Mesenchymal stem cell (in vitro differentiated cells and primary cell): ENCODE measurements around the gene MROH2B. TPM values are rescaled to one million over a fixed set of nuclear protein-coding genes. Genes with fewer than 3 reads are reported as not detected.
A peak's percentile ranks its signal among the peaks of the same experiment; 100 is the strongest.

Experiments
- DNase-seq: peaks from one replicate; pipeline ENCODE4 v3.0.0-alpha.2; 2013
- H2AFZ ChIP-seq: one replicate; pipeline ENCODE4 v1.6.1; 2013; ENCODE audit warnings: low read depth, mild to moderate bottlenecking, control low read depth, inconsistent platforms, low read length, moderate library complexity
- H2AK5ac ChIP-seq: 2 replicates; pipeline ENCODE4 v1.6.1; 2013; ENCODE audit warnings: low read length, moderate library complexity, mild to moderate bottlenecking, inconsistent platforms; ENCODE audit not compliant: severe bottlenecking
- H2BK120ac ChIP-seq: one replicate; pipeline ENCODE4 v1.6.1; 2013; ENCODE audit warnings: low read depth, mild to moderate bottlenecking, inconsistent platforms, low read length, moderate library complexity
- H2BK12ac ChIP-seq, 2 experiments: one replicate each; pipeline ENCODE4 v1.6.1; 2013; ENCODE audit warnings: inconsistent platforms in 2 of 2, low read length in 2 of 2, mild to moderate bottlenecking in 2 of 2, moderate library complexity in 2 of 2, control low read depth in 1 of 2
- H2BK15ac ChIP-seq: one replicate; pipeline ENCODE4 v1.6.1; 2013; ENCODE audit warnings: mild to moderate bottlenecking, low read depth, inconsistent platforms; ENCODE audit not compliant: poor library complexity, severe bottlenecking
- H2BK5ac ChIP-seq: 2 replicates; pipeline ENCODE4 v1.6.1; 2013; ENCODE audit warnings: low read depth, mild to moderate bottlenecking, low read length, control low read depth, inconsistent platforms; ENCODE audit not compliant: poor library complexity, severe bottlenecking
- H3K14ac ChIP-seq, 2 experiments: one replicate each; pipeline ENCODE4 v1.6.1; 2013; ENCODE audit warnings: inconsistent platforms in 2 of 2, low read length in 2 of 2, control low read depth in 1 of 2, mild to moderate bottlenecking in 1 of 2, moderate library complexity in 1 of 2
- H3K18ac ChIP-seq, 2 experiments: one replicate each; pipeline ENCODE4 v1.6.1; 2013; ENCODE audit warnings: inconsistent platforms in 2 of 2, low read length in 2 of 2, control low read depth in 1 of 2, low read depth in 1 of 2, mild to moderate bottlenecking in 1 of 2
- H3K23ac ChIP-seq, 2 experiments: one replicate each; pipeline ENCODE4 v1.6.1; 2013; ENCODE audit warnings: inconsistent platforms in 2 of 2, low read length in 2 of 2, mild to moderate bottlenecking in 2 of 2, moderate library complexity in 2 of 2, control low read depth in 1 of 2
- H3K27ac ChIP-seq: 2 replicates; pipeline ENCODE4 v1.5.1; 2013; ENCODE audit warnings: mild to moderate bottlenecking, moderate library complexity, low read length, control low read depth, inconsistent platforms; ENCODE audit not compliant: poor library complexity, severe bottlenecking
- H3K27me3 ChIP-seq, 2 experiments: 2 replicates each; pipeline versions ENCODE4 v1.6.1 to v1.7.0; 2013; ENCODE audit warnings: low read length in 2 of 2, mild to moderate bottlenecking in 2 of 2, moderate library complexity in 2 of 2, control low read depth in 1 of 2, inconsistent platforms in 1 of 2; ENCODE audit not compliant: control insufficient read depth in 1 of 2, insufficient read depth in 1 of 2
- H3K36me3 ChIP-seq, 2 experiments: 2 replicates each; pipeline versions ENCODE4 v1.6.1 to v1.7.0; 2013; ENCODE audit warnings: low read length in 2 of 2, control low read depth in 1 of 2, inconsistent platforms in 1 of 2, low read depth in 1 of 2, mild to moderate bottlenecking in 1 of 2; ENCODE audit not compliant: insufficient read depth in 2 of 2, control insufficient read depth in 1 of 2
- H3K4ac ChIP-seq, 2 experiments: one replicate each; pipeline ENCODE4 v1.6.1; 2013; ENCODE audit warnings: inconsistent platforms in 2 of 2, low read length in 2 of 2, mild to moderate bottlenecking in 2 of 2, moderate library complexity in 2 of 2, control low read depth in 1 of 2, low read depth in 1 of 2
- H3K4me1 ChIP-seq: 2 replicates; pipeline ENCODE4 v1.6.1; 2013; ENCODE audit warnings: low read depth, low read length, control low read depth; ENCODE audit not compliant: control insufficient read depth, insufficient read depth
- H3K4me2 ChIP-seq: 2 replicates; pipeline ENCODE4 v1.6.1; 2013; ENCODE audit warnings: low read length, mild to moderate bottlenecking, inconsistent platforms; ENCODE audit not compliant: poor library complexity, severe bottlenecking
- H3K4me3 ChIP-seq, 2 experiments: 2 replicates each; pipeline versions ENCODE4 v1.5.1 to v1.7.0; 2013; ENCODE audit warnings: low read length in 2 of 2, mild to moderate bottlenecking in 2 of 2, control low read depth in 1 of 2, low read depth in 1 of 2; ENCODE audit not compliant: insufficient read depth in 1 of 2
- H3K79me1 ChIP-seq: replicated peaks from 2 replicates; pipeline ENCODE4 v1.6.1; 2013; ENCODE audit warnings: mild to moderate bottlenecking, control low read depth, low read length, inconsistent platforms; ENCODE audit not compliant: poor library complexity, severe bottlenecking
- H3K9ac ChIP-seq: 2 replicates; pipeline ENCODE4 v1.7.0; 2013; ENCODE audit warnings: mild to moderate bottlenecking, low read length, moderate library complexity
- H3K9me3 ChIP-seq: 2 replicates; pipeline ENCODE4 v1.7.0; 2013; ENCODE audit warnings: mild to moderate bottlenecking, low read length; ENCODE audit not compliant: control insufficient read depth
- H4K8ac ChIP-seq: one replicate; pipeline ENCODE4 v1.6.1; 2013; ENCODE audit warnings: inconsistent platforms, mild to moderate bottlenecking, low read length, moderate library complexity
- H4K91ac ChIP-seq: one replicate; pipeline ENCODE4 v1.6.1; 2013; ENCODE audit warnings: mild to moderate bottlenecking, low read length, inconsistent platforms
- WGBS: methylation state at CpG from one replicate; pipeline ENCODE4 v1.1.7; 2013; ENCODE audit warnings: mixed read lengths; 5-methylcytosine and 5-hydroxymethylcytosine counted together
- polyA plus RNA-seq, 2 experiments: library from polyadenylated mRNA; stranded (reverse); fragments of 200-250 nt; gene quantifications; one replicate each; pipeline ENCODE4 v1.2.3, GENCODE V29; 2013

The MROH2B gene
- not detected for polyA plus RNA-seq (2013, experiment 1 of 2)
- not detected for polyA plus RNA-seq (2013, experiment 2 of 2)

DNA sequence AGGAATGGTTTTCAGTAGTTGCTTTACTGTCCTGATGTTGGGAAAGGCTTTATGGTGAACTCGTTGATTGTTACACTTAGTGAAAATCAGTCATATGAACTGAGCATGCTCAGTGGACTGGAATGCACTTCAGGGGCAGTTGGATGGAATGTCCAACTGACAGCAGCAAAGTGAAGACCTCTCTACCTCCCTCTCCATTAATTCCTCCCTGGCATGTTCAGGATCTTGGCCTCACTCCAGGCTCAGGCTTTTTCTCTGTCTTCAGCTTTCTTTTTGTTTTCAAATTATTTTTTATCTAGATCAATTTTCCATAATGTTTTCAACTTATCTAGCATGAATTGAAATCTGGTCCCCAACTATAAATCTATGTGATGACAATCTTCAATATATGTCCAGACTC is at the start of gene MROH2B:
Gene MROH2B, minus strand, starts transcription at position 101 of the 400 bp plus-strand sequence. CDS start 490 bp downstream, outside the sequence.
- H3K23ac ChIP-seq, result no peak within 1 kb of the TSS
- no peak within 1 kb of the TSS for H2BK5ac ChIP-seq
- no peak within 1 kb of the TSS for H3K27ac ChIP-seq
- no peaks in the 10 kb centered on the region for H3K79me1 ChIP-seq
- no peak within 1 kb of the TSS for H2BK12ac ChIP-seq
- no peaks in the 10 kb centered on the region for H3K4me1 ChIP-seq
- H3K18ac ChIP-seq, result no peak within 1 kb of the TSS
- no peaks in the 10 kb centered on the region for H3K36me3 ChIP-seq
- no peak within 1 kb of the TSS for H3K14ac ChIP-seq
- DNase-seq, result no peak
- no peak within 1 kb of the TSS for H4K8ac ChIP-seq
- H3K9me3 ChIP-seq, result no peaks in the 10 kb centered on the region
- WGBS, result 50% methylated on average over 1 of the region's 1 CpG
- no peak within 1 kb of the TSS for H4K91ac ChIP-seq
- no peak within 1 kb of the TSS for H2AFZ ChIP-seq
- no peak within 1 kb of the TSS for H3K4me3 ChIP-seq
- no peak within 1 kb of the TSS for H2BK120ac ChIP-seq
- no peaks in the 10 kb centered on the region for H3K27me3 ChIP-seq
- no peak within 1 kb of the TSS for H3K4me2 ChIP-seq
- H3K9ac ChIP-seq, result no peak within 1 kb of the TSS
- no peak within 1 kb of the TSS for H3K4ac ChIP-seq
- H2BK15ac ChIP-seq, result no peak within 1 kb of the TSS
- no peak within 1 kb of the TSS for H2AK5ac ChIP-seq

DNA sequence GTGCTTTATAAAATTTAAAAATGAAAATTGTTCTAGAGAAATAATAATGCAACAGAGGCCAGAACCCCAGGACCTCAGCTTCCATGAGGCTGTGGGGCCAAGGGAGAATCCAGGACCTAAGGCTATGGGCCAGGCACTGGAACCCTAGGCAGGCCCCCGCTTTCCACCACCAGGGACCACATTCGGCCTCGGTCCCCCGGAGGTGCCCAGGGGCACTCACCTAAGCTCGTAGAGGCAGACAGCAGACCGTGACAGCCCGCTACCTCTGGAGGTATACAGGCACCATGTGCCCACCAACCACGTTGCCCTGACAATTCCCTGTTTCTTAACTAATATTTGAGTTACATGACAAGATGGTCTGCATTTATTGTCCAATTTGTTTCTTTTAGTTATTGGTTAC is 49.5 kb upstream of the MROH2B start:
- H3K4me3 ChIP-seq, result no peak overlapping the region

DNA sequence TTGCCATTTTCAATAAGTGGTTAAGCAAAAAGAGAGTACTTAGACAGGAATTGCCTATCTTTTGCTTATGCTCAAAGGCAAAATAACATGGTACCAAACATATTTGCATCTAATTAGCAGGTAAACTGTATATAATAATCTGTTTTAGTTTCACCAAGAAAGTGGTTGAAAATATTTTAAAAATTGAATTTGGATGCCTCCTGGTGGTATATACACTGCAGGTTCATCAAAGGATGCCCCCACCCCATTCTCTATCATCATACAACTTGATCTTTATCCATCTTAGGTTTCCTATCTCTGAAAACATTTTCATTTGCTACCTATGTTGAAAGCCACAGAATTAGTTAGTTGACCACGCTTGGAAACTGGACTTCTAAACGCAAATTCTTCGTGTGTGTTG is 47.0 kb upstream of the MROH2B start:
- H3K23ac ChIP-seq, result no peak overlapping the region
- H3K4me3 ChIP-seq, result no peak overlapping the region
- H2BK12ac ChIP-seq, result no peak overlapping the region
- H2BK5ac ChIP-seq, result no peak overlapping the region
- H2AFZ ChIP-seq, result no peak overlapping the region
- no peak overlapping the region for H2AK5ac ChIP-seq
- H4K91ac ChIP-seq, result no peak overlapping the region
- H3K36me3 ChIP-seq, result no peaks in the 10 kb centered on the region
- H3K27ac ChIP-seq, result no peak overlapping the region
- no peak overlapping the region for H3K14ac ChIP-seq
- WGBS, result 100% methylated on average over 1 of the region's 3 CpGs
- H2BK15ac ChIP-seq, result no peak overlapping the region
- no peak overlapping the region for H4K8ac ChIP-seq
- H3K9ac ChIP-seq, result no peak overlapping the region
- no peak overlapping the region for H3K18ac ChIP-seq
- H3K4ac ChIP-seq, result no peak overlapping the region
- no peaks in the 10 kb centered on the region for H3K4me1 ChIP-seq
- H3K4me2 ChIP-seq, result no peak overlapping the region
- no peaks in the 10 kb centered on the region for H3K9me3 ChIP-seq
- no peaks in the 10 kb centered on the region for H3K27me3 ChIP-seq
- DNase-seq, result no peak
- no peaks in the 10 kb centered on the region for H3K79me1 ChIP-seq
- H2BK120ac ChIP-seq, result no peak overlapping the region

More for the DNA sequence above, 49.5 kb upstream of the MROH2B start:
- no peaks in the 10 kb centered on the region for H3K9me3 ChIP-seq
- no peak overlapping the region for H3K18ac ChIP-seq
- no peak overlapping the region for H4K91ac ChIP-seq
- H3K23ac ChIP-seq, result no peak overlapping the region
- H3K14ac ChIP-seq, result no peak overlapping the region
- H2BK15ac ChIP-seq, result no peak overlapping the region
- H3K79me1 ChIP-seq, result no peaks in the 10 kb centered on the region
- H2AK5ac ChIP-seq, result no peak overlapping the region
- H2BK12ac ChIP-seq, result no peak overlapping the region
- no peaks in the 10 kb centered on the region for H3K4me1 ChIP-seq
- H2AFZ ChIP-seq, result no peak overlapping the region
- H4K8ac ChIP-seq, result no peak overlapping the region
- H3K27ac ChIP-seq, result no peak overlapping the region
- no peak overlapping the region for H3K4ac ChIP-seq
- H3K36me3 ChIP-seq, result no peaks in the 10 kb centered on the region
- H3K4me2 ChIP-seq, result no peak overlapping the region
- H2BK5ac ChIP-seq, result no peak overlapping the region
- no peak overlapping the region for H2BK120ac ChIP-seq
- WGBS, result 97% methylated on average over 6 of the region's 8 CpGs
- H3K9ac ChIP-seq, result no peak overlapping the region
- no peak for DNase-seq
- no peaks in the 10 kb centered on the region for H3K27me3 ChIP-seq

DNA sequence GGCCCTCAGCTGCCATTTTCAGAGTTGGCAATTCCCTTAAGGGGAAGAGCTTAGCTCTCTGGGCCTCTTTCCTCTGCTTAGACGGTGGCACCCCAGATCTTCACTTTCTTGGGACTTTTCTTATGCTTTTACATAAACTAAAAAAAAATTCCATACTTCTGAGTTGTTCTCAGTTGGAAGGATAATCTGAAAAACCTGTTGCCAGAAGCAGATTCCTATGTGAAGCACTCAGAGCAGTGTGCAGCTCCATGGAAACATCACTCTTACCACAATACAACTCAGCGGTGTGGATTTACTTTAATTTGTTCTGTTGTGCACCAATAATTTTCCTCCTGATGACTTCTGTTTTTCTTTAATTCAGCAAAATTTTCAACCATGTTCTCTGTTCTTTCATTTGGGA is 44.1 kb upstream of the MROH2B start:
- no peak overlapping the region for H2AK5ac ChIP-seq
- H2BK15ac ChIP-seq, result no peak overlapping the region
- no peak overlapping the region for H2BK120ac ChIP-seq
- no peak overlapping the region for H3K23ac ChIP-seq
- no peaks in the 10 kb centered on the region for H3K36me3 ChIP-seq
- H3K4me2 ChIP-seq, result no peak overlapping the region
- H3K4ac ChIP-seq, result no peak overlapping the region
- H2BK12ac ChIP-seq, result no peak overlapping the region
- H3K9me3 ChIP-seq, result no peaks in the 10 kb centered on the region
- no peak overlapping the region for H4K8ac ChIP-seq
- no CpG with 5 or more reads among the region's 2 CpGs for WGBS
- H3K18ac ChIP-seq, result no peak overlapping the region
- H4K91ac ChIP-seq, result no peak overlapping the region
- no peak overlapping the region for H3K14ac ChIP-seq
- no peaks in the 10 kb centered on the region for H3K79me1 ChIP-seq
- peak overlapping the region; percentile 89 for H3K9ac ChIP-seq
- peak overlapping the region in 1 of 2 experiments; percentile 24 for H3K4me3 ChIP-seq
- H3K4me1 ChIP-seq, result no peaks in the 10 kb centered on the region
- no peak overlapping the region for H2BK5ac ChIP-seq
- no peak overlapping the region for H2AFZ ChIP-seq
- DNase-seq, result peak; percentile 31
- H3K27ac ChIP-seq, result peak overlapping the region; percentile 28
- no peaks in the 10 kb centered on the region for H3K27me3 ChIP-seq
